CD4-positive, alpha-beta T cell treated with Interleukin-12 subunit alpha and Interleukin-12 subunit beta, for 1 hour (primary cell): ENCODE data around the gene TTLL5.

Source experiments
- DNase-seq: peaks from one replicate; pipeline ENCODE4 v3.0.0-alpha.2; 2020

Gene TTLL5

DNA sequence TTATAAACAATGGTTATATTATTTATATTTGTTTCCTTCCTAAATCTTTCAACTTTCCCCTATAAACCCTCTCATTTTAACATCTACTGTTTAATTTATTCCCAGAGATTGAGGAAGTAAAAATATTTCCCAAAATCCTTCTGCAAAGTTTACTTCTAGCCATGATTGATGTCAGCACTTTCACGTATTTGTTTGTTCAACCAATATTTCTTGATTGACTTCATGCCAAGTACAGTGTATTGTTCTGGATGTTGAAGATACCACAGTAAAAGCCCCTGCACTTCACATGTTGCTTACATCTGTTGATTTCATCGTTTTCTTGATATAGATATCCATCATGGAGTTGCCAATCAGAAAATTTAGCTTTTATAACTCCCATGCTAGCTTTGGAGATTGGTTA lies 81.8 kb downstream of the TTLL5 start:
- no peak for DNase-seq

DNA sequence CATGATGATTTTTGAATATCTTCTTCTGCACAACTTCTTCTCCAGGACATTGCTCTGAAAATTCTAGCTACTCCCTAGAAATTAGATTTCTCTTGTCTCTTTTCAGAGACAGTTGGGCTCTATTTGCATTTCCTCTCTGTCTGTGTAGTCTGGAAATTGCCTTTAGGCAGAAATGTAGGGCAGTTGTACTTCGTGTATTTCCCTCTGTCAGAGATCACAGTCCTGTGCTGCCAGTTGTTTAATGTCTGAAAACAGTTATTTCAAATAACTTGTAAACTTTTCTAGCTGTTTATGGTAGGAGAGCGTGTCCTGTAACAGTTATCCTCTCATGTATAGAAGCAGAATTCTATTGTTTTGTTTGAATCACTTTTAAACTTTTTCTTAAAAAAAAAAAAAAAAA lies 86.9 kb downstream of the TTLL5 start:
- no peak for DNase-seq

GRCh38 chr14:75748336-75748735 lies 87.3 kb downstream of the TTLL5 start:
- DNase-seq, result no peak

DNA sequence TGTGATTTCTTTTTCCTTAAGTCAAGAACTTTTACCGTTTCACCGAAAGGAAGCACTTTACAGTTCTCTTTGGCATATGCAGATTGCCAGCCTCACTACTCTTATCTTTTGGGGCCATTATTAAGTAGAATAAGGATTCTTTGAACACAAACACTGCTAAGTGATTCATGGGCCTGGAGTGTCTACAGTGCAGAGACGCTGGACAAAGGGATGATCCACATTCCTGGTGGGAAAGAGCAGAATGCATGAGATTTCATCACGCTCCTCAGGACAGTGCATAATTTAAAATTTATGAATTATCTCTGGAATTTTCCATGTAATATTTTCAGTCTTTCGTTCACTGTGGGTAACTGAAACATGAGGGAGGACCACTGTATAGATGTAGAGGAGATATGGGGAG lies 90.2 kb downstream of the TTLL5 start:
- DNase-seq, result no peak

DNA sequence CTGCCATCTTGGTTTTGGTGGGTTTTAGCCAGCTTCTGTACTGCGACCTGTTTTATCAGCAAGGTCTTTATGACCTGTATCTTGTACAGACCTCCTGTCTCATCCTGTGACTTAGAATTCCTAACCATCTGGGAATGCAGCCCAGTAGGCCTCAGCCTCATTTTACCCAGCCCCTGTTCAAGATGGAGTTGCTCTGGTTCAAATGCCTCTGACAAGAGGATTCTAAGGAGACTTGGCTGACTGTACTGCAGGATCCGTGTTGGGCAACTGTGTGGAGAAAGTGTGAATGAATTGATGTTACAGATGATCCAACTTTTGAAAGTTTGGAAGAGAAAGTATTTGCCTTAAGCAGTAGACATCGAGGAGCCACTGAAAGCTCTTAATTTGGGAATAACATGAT lies 91.0 kb downstream of the TTLL5 start:
- no peak for DNase-seq

DNA sequence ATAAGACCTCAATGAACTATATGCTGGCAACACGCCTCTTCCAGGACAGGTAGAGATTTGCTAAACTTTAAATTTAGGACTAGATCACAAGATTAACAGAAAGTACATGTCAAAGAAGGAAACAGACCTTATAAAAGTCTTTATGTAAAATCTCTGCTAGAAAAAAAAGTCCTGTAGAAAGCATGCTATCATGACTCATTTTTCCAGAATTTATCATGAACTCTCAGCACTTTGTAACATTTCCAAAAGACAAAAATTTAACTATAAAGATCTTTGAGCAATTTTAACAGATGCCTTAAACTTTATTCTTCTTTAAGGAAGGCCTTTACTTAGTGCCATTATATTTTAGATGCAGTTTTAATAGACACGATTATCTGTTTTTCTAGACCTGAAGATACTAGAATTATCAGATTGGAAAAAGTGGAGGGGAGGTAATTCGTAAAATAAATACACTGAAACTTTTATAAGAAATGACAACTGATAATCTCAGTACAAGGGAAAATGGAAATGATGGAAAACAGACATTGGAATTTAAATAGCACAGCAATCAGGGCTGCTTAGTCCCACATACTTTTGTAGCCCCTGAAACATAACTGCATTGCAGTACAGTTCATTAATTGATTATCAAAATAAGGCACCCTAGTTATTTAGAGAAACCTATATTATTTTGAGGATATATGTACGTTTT lies 92.0 kb downstream of the TTLL5 start:
- no peak for DNase-seq

GRCh38 chr14:75753696-75754095 lies 92.7 kb downstream of the TTLL5 start:
- no peak for DNase-seq

DNA sequence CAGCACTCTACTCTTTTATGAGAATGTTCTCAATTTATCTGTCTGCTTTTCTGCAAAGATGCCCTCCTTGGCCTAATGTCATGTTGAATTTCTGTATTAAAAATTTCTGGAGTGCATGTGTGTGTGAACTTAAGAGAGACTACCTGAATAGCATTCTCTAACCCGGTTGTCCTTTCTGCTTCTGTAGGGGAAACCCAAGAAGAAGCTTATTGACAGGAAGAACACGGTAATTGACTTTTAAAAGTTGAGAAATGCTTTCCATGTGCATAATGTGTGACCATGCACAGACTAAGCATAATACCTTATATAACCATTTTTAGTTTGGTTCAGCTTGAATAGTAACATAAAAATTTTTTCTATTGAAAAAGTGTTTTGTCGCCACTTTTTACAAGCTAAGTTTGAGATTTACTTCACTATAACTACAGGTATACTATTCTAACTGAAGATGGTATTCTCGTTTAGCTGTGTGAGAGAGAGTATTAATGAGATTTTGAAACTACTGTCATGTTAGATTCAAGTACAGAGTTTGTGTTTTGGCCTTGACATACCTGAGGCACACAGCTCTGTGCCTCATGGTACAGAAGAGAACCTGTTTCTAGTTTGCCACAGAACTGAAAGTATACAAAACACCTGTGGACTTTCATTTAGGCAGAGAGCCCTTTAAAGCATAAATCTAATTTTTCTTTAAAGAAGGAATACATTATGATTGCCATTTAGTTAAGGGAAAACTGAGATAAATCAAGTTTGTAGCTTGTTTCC lies 96.8 kb downstream of the TTLL5 start:
- no peak for DNase-seq

DNA sequence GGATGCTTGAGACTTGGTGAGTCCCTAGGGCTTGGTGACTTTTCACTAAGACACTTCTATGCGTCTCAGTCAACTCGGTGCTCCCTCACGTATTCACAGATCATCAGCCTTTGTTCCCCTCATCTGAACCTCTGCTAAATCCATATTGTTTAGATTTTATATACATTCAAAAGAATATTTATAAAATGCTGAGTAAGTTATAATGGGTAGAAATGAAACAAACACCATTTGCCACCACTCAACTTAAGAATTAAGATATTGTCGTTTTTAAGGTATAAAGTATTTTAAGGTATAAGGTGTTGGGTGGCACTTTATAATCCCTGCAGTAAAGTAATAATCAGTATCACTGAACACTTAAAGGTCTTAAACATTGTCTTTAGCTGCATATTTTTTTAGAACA lies 103.0 kb downstream of the TTLL5 start:
- DNase-seq, result no peak

DNA sequence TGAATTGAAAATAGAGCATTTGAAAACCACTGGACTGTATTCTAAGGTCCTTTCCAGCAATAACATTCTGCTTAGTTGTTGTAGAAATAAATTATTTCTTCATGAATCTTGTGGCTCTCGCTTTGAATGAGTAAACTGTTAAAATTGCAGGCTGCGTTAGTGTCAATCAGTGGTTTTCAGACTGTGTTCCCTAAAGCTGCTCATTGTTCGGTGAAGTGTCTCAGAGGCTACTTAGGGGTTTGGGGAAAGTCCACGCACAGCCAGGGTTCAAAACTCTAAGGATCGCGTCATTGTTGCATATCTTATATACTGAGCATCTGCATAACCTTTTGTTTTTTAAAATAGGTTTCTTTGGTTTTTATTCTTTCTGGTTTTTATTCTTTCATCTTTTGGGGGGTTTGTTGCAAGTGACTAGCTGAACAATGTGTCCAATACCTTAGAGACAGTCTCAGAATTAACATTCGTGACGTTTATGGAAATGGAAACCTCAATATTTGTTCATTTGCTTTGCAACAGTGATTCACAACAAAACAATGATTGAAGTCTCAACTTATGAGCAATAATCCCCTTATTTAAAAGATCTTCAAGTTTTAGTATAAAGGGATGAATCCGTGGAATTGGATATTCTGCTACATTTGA lies 108.1 kb downstream of the TTLL5 start:
- no peak for DNase-seq

DNA sequence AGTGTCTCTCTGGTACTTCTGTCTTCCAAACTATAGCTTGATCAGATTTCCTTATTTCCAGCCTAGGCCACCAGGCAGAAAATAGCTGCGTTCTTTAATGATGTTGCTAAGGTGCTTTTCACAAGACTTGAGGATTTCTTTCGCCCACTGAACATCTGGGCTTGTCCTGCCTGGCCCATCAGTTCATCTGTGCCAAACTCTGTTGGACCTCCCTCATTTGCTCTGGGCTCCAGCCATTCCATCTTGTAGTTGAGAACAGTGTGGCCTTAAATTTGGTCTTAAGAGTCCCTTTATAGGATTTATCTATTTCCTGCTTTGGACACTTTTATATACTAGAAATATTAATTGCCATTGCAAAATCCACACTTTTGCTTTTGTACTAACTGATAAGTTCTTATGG lies 109.6 kb downstream of the TTLL5 start:
- DNase-seq, result no peak

DNA sequence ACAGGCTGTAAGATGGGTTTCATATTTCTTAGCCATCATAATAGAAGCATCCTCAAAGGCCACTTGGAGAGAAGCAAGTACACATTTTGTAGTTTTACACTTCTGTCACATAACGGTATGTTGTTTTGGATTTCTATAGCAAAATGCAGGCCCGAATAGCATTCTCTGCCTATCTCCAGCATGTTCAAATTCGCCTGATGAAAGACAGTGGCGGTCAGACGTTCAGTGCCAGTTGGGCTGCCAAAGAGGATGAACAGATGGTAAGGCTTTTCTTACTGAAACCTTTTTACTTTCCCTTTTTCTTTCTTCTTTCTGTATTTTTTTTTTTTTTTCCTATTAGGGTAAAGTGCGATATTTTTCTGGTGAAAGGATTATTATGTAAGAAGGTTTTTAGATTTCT lies 110.5 kb downstream of the TTLL5 start:
- no peak for DNase-seq

DNA sequence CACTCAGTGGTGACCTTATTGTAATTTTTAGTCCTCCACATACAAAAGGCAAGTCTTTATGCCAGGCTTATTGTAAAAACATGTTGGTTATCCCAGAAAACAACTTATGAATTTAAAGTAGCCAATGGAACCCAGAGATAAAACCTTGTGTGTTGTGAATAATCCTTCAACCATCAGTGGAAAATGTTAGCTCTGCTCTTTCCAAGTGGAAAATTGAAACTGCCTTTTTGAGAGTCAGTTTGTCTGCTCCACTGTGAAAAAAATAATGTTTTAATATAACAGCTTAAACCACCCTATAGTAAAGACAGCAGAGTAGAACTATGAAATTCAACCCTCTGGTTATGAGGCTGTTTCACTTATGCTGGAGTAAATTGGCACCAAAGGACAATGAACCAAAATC lies 112.0 kb downstream of the TTLL5 start:
- no peak for DNase-seq

DNA sequence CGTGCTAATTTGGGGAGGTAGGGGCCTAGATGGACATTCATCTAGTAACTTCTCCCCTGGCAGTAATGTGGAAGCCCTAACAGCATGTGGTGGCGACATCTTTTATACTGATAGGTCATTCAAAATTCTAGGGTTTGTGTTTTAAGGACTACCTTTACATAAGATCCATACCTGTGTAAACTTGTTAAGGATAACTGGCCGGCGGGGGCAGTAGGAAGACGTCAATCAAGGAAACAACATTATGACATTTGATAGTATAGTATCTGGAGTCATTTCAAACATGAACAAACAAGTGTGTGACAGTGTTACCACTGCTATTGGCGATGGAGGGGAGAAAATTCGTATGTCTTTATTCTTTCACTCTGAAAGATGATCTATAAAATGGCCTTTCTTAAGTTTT lies 120.0 kb downstream of the TTLL5 start:
- DNase-seq, result no peak

GRCh38 chr14:75783184-75783583 lies 122.1 kb downstream of the TTLL5 start:
- DNase-seq, result no peak

DNA sequence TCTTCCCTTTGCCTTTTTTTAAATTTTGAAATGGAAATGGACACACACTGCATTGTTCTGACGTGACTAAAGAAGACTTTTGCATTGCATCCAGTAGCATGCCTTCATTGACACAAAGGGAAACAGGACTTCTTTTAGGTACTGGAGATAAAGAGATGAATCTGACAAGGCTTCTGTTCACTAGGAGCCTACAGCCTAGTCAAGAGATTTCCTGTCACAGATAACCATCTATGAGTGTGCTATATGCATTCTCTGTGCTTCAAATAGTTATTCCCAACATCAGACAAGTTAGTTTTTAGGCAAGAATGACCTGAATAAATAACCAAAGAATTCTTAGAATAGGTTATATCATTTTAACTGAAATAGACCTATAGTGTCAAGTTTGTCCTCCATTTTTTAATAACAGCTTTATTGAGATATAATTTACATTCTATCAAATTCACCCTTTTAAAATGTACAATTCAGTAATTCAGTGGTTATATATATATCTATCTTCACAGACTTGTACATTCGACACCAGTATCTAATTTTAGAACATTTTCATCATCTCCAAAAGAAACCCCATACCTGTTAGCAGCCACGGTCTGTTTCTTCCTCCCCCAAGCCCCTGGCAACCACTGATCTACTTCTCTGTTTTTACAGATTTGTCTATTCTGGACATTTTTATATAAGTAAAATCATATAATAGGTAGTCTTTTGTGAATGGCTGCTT lies 122.7 kb downstream of the TTLL5 start:
- no peak for DNase-seq

- no peak for DNase-seq
These were observed 123.3 kb downstream of the TTLL5 start for GRCh38 chr14:75784314-75784686.

GRCh38 chr14:75793806-75794205 lies 132.8 kb downstream of the TTLL5 start:
- no peak for DNase-seq

- no peak for DNase-seq
These were observed 133.6 kb downstream of the TTLL5 start for GRCh38 chr14:75794615-75795038.

GRCh38 chr14:75800792-75801191 lies 139.7 kb downstream of the TTLL5 start:
- no peak for DNase-seq

- no peak for DNase-seq
These were observed 141.4 kb downstream of the TTLL5 start for GRCh38 chr14:75802486-75802885.

- DNase-seq, result no peak
These were observed 142.7 kb downstream of the TTLL5 start for GRCh38 chr14:75803765-75804164.

DNA sequence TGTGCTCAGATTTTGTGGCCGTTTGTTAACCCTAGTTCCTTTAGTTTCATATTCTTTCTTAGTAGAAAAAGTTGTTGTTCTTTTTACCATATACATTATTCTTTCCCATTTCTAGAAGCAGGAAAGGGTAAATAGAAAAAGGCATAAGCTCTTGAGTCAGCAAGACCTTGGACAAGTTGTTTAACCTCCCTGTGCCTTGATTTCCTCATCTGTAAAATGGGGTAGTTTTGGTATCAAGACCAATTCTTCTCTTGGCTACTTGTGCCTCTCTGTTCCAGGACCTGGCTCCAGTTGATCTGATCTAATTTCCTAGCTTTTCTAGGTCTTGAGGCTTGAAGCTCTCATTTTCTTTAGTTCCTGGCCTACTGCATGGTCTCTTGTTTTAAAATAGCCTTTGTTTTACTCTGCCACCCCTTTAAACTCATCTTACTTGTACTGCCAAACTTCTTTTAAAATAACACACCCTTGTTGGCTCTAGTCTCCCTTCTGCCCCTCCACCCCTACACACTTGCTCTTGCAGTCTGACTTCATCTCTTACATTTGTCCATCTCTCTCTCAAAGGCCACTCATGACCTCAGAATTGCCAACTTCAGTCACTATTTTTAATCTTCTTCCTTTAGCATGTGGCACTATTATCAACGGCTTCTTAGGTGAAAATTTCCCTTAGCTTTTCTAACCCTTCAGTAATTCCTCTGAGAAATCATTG lies 143.7 kb downstream of the TTLL5 start:
- DNase-seq, result no peak
